Measurements from ENCODE around the gene OR1D5. TPM values are rescaled to one million over a fixed set of nuclear protein-coding genes. Genes with fewer than 3 reads are reported as not detected.

OR1D5 gene
- total RNA-seq, 2 donors from 2014 or later, result not detected

DNA sequence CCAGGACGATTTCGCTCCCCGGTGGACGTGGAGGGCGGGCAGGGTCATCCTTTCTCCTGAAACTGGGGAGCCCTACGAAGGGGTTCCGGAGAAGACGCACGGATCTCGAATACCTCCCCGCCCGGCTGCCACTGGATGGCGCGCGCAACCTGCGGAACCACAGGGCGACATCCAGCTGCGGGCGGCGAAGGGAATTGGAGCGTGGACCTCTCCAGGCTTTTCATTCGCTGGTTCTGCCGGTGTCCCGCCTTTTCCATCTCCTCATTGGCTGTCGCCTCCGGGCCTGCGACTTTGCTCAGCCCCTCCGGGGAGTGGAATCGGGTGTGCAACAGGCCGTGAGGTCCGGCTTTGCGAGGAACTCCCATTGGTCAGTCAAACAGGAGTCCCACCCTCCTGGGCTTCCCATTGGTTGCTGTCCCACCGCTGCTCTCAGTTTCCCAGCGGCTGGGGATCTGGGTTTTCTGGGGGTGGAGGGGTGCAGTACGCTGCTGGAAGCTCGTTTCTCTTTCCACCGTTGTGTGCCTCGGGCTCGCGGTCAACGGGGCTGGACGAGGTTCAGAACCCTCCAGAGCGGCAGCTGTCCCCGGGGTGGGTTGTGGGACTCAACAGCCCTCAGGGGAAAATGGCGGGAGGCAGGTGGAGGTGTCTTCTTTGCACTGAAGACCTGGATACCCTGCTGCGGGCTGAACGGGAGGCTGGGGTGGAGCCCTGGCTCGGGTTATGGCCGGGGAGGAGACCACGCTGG, 14.5 kb downstream of the OR1D5 start:
- H3K4me1 ChIP-seq, result peaks cover 12% of the 10 kb centered on the region
- ATAC-seq, result peak; percentile 99
- no peaks in the 10 kb centered on the region for H3K27me3 ChIP-seq
- intact Hi-C loops (cut with DNase I), result no loop called here
- TF ChIP-seq, protein P1, sequence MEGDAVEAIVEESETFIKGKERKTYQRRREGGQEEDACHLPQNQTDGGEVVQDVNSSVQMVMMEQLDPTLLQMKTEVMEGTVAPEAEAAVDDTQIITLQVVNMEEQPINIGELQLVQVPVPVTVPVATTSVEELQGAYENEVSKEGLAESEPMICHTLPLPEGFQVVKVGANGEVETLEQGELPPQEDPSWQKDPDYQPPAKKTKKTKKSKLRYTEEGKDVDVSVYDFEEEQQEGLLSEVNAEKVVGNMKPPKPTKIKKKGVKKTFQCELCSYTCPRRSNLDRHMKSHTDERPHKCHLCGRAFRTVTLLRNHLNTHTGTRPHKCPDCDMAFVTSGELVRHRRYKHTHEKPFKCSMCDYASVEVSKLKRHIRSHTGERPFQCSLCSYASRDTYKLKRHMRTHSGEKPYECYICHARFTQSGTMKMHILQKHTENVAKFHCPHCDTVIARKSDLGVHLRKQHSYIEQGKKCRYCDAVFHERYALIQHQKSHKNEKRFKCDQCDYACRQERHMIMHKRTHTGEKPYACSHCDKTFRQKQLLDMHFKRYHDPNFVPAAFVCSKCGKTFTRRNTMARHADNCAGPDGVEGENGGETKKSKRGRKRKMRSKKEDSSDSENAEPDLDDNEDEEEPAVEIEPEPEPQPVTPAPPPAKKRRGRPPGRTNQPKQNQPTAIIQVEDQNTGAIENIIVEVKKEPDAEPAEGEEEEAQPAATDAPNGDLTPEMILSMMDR (IDR thresholded peaks at IDR 0.05), result peak; percentile 45 to 87 (median 66)
- peak in 2 of 3 donors; percentile 63 to 66 for TF ChIP-seq POLR2A (IDR thresholded peaks at IDR 0.05)
- H3K4me3 ChIP-seq, result peak overlapping the region; percentile 33 to 41
- peaks cover 0 to 6% (median 0%) of the 10 kb centered on the region in 3 donors for H3K9me3 ChIP-seq
- H3K27ac ChIP-seq, result peak overlapping the region; percentile 47 to 82 (median 56)
- no peaks in the 10 kb centered on the region for H3K36me3 ChIP-seq (replicated peaks in 1 of 2; ENCODE audit: insufficient read depth in 1 of 2, low read depth in 2 of 2)
- DNase-seq, result peak; percentile 95 to 99 (median 97)
- WGBS, 2 donors, result 1 to 2% methylated on average over 20 to 44 of the region's 50 CpGs

DNA sequence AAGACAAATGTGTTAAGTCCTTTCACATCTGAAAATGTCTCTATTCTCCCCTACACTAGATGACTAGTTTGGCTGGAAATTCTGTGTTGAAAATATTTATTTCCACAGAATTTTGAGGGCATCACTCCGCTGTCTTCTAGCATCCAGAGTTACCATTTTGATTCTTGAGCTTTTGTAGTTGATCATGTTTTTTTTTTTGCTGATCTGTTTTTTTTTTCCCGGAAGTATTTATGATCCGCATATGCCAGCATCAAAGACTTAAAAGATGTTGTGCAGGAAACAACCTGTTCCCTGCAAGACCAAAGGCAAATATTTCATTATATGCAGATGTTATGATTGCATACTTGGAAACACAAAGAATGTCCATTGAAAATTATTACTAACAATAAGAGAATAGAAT, 16.7 kb downstream of the OR1D5 start:
- intact Hi-C loops (cut with DNase I), result no loop called here
- 78 to 80% methylated on average over 3 of the region's 3 CpGs for WGBS, 2 donors

DNA sequence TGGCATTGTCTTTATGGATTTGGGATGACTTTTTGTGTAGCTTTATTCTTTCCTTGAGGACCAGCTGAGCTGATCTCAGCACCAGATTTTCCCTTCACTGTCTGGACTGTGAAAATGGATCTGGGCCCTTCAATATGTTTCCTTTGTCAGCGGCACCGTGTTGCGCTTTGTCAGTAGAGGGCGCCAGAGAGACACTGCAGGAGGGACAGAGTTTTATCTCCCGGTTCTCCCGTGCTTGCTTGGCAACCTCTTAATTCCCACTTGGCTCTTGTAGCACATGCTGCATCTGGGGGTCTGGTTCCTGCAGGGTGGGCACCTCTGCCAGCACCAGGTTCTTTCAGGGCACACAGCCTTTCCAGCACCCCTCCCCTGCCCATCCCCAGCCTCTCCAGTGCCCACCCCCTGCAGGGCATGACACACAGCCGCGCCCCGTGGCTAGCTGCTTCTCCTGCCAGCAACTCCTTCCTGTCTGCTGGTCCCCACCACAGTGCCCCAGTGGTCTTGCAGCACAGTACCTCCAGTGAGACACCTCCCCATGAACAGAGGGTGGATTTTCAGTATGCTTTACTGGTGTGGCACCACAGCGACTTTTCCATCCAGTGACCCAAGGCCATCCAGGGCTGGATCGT, 19.6 kb downstream of the OR1D5 start:
- peaks cover 0 to 11% (median 0%) of the 10 kb centered on the region in 3 donors for H3K9me3 ChIP-seq
- H3K4me1 ChIP-seq, result peaks cover 5% of the 10 kb centered on the region
- H3K4me3 ChIP-seq, result no peak overlapping the region
- TF ChIP-seq POLR2A (IDR thresholded peaks at IDR 0.05), result no peak
- TF ChIP-seq, protein P1 (IDR thresholded peaks at IDR 0.05), result peak in 1 of 7 experiments; percentile 16
- no peak overlapping the region for H3K27ac ChIP-seq
- DNase-seq (no peak), ATAC-seq (no peak)
- WGBS, 2 donors, result 60 to 64% methylated on average over 11 of the region's 11 CpGs
- no peaks in the 10 kb centered on the region for H3K36me3 ChIP-seq (replicated peaks in 1 of 2; ENCODE audit: insufficient read depth in 1 of 2, low read depth in 2 of 2)
- intact Hi-C loops (cut with DNase I), result no loop called here
- no peaks in the 10 kb centered on the region for H3K27me3 ChIP-seq

More for the DNA sequence above, 16.7 kb downstream of the OR1D5 start:
- H3K9me3 ChIP-seq, result peaks cover 0 to 11% (median 0%) of the 10 kb centered on the region in 3 donors
- DNase-seq (no peak), ATAC-seq (no peak)
- no peaks in the 10 kb centered on the region for H3K27me3 ChIP-seq
- H3K36me3 ChIP-seq (replicated peaks in 1 of 2; ENCODE audit: insufficient read depth in 1 of 2, low read depth in 2 of 2), result no peaks in the 10 kb centered on the region
- peaks cover 12% of the 10 kb centered on the region for H3K4me1 ChIP-seq
- no peak overlapping the region for H3K4me3 ChIP-seq
- TF ChIP-seq POLR2A (IDR thresholded peaks at IDR 0.05), result no peak
- TF ChIP-seq, protein P1 (IDR thresholded peaks at IDR 0.05), result no peak
- H3K27ac ChIP-seq, result no peak overlapping the region

DNA sequence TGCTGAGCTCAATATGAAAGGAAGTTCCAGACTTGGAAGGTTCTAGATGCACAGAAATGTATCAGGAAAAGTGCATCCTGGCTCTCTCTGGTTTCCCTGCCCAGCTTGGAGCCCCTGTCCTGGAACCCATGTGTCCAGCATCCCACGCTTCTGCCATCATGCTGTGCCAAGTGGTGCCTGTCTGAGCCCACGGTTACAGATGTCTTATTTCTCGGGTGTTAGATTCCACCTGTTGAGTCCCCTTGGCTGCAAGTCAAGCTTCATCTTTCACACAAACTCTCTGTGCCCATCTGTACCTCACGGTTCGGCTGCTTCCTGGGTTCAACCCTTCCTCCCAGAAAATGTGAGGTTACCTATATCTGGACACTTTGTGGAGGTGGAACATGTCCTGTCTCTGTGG, 22.5 kb downstream of the OR1D5 start:
- H3K9me3 ChIP-seq, result peaks cover 0 to 11% (median 0%) of the 10 kb centered on the region in 3 donors
- TF ChIP-seq POLR2A (IDR thresholded peaks at IDR 0.05), result no peak
- TF ChIP-seq, protein P1 (IDR thresholded peaks at IDR 0.05), result no peak
- intact Hi-C loops (cut with DNase I), result no loop called here

More for the DNA sequence above, 22.5 kb downstream of the OR1D5 start:
- DNase-seq, result no peak
- Histone ChIP-seq H3K36me3 (replicated peaks in 1 of 2; ENCODE audit: insufficient read depth in 1 of 2, low read depth in 2 of 2) (no peaks in the 10 kb centered on the region), H3K4me1 (no peaks in the 10 kb centered on the region), H3K27me3 (no peaks in the 10 kb centered on the region), H3K27ac (no peak overlapping the region), H3K4me3 (no peak overlapping the region)
- whole genome bisulfite sequencing, 2 donors, result 41 to 53% methylated on average over 5 of the region's 5 CpGs
- no peak for ATAC-seq

Measured in body of pancreas (tissue), 4 donors.